ENCODE data around the gene SELENOP. TPM values are rescaled to one million over a fixed set of nuclear protein-coding genes. Genes with fewer than 3 reads are reported as not detected.

The SELENOP gene
- total RNA-seq = 33.8 and 63.1 TPM in 2 replicates

GRCh38 chr5:42811591-42812446 lies at the start of gene SELENOP:
Gene SELENOP, minus strand, starts transcription at chr5:42811892. Its CDS starts 3,539 bp downstream, at chr5:42808353.

GRCh38 chr5:42756606-42757601 lies 54.8 kb downstream of the SELENOP start, which contains the start of gene CCDC152:
Gene CCDC152, plus strand, starts transcription at chr5:42756818. Its CDS starts 2,304 bp downstream, at chr5:42759122.

Other genes starting within 250 kb of the SELENOP start
- 0.06 and 0.16 TPM in 2 replicates for gene CCDC152, start 55.1 kb downstream of the SELENOP start, total RNA-seq
- gene ANXA2R, start 228.4 kb upstream of the SELENOP start, total RNA-seq = 3.8 and 13.0 TPM in 2 replicates